HepG2 (cell line): ENCODE data around the gene EGF. TPM values are rescaled to one million over a fixed set of nuclear protein-coding genes. Genes with fewer than 3 reads are reported as not detected.

Experiments used
- ATAC-seq: fragments of 200-7000 bp; cut with Tn5 transposase; 3 replicates; pipeline ENCODE4 v1.9.1; 2020; ENCODE audit warnings: mild to moderate bottlenecking, moderate library complexity
- BruUV-seq: library from RNA; stranded (reverse); fragments of 400-500 nt; replicated peaks from 2 replicates; lab custom pipeline; 2021; lab: Mats Ljungman, UMichigan
- CTCF ChIA-PET: fragments of 300-600 bp; formaldehyde crosslinking; extraction: SDS; loops from one replicate; lab custom pipeline; 2021; ENCODE audit warnings: low total read pairs, inconsistent platforms, low intra/inter-chr PET ratio; lab: Yijun Ruan, JAX
- POLR2A ChIA-PET: fragments of 350-600 bp; sonication (Branson Sonifier 250); formaldehyde crosslinking; loops from one replicate; lab custom pipeline; 2020; ENCODE audit warnings: antibody characterized with exemption, inconsistent platforms; lab: Yijun Ruan, JAX
- DNase-seq: peaks from one replicate; pipeline ENCODE4 v3.0.0-alpha.2; 2015; ENCODE audit warnings: low spot score
- FAIRE-seq: peaks from 3 replicates; lab custom pipeline; 2011; peaks lifted over from hg19 to GRCh38; lab: Jason Lieb, UNC
- H2AFZ ChIP-seq: one replicate; pipeline ENCODE4 v1.6.1; 2011; ENCODE audit warnings: low read length, inconsistent platforms
- H3K27ac ChIP-seq: fragments of 300-600 bp; 3 replicates; pipeline ENCODE4 v1.8.0; 2011; ENCODE audit warnings: mixed run types, mild to moderate bottlenecking, mixed read lengths, low read length, inconsistent platforms; ENCODE audit not compliant: insufficient read depth; ENCODE audit errors: extremely low read length
- H3K27me3 ChIP-seq, 2 experiments: fragments of 200-600 bp in 1 of 2; 2 replicates in 1 of 2; 3 replicates in 1 of 2; pipeline versions ENCODE4 v1.6.0 to v1.8.0; 2011; ENCODE audit warnings: low read length in 2 of 2, mild to moderate bottlenecking in 2 of 2, moderate library complexity in 2 of 2, inconsistent platforms in 1 of 2; ENCODE audit not compliant: insufficient read depth in 2 of 2, control insufficient read depth in 1 of 2
- H3K36me3 ChIP-seq, 2 experiments: fragments of 200-600 bp in 1 of 2; replicated peaks in 1 of 2; 2 replicates in 1 of 2; 3 replicates in 1 of 2; pipeline versions ENCODE4 v1.5.1 to v1.8.0; 2011; ENCODE audit warnings: low read length in 2 of 2, inconsistent platforms in 1 of 2; ENCODE audit not compliant: insufficient read depth in 2 of 2, control insufficient read depth in 1 of 2
- H3K4me1 ChIP-seq: 2 replicates; pipeline ENCODE4 v1.5.1; 2012; ENCODE audit warnings: low read length, inconsistent platforms; ENCODE audit not compliant: insufficient read depth
- H3K4me2 ChIP-seq: 2 replicates; pipeline ENCODE4 v1.6.0; 2011; ENCODE audit warnings: low read depth, low read length, inconsistent platforms
- H3K4me3 ChIP-seq, 3 experiments: fragments of 200-600 bp in 1 of 3; sonication (generic), shearing (Covaris generic) in 1 of 3; replicated peaks in 1 of 3; 2 replicates each; pipeline ENCODE4 v1.5.1; 2011 to 2016; ENCODE audit warnings: low read length in 3 of 3, inconsistent platforms in 2 of 3, low read depth in 2 of 3, mild to moderate bottlenecking in 2 of 3, control low read depth in 1 of 3, mixed read lengths in 1 of 3; ENCODE audit not compliant: insufficient read depth in 1 of 3
- H3K79me2 ChIP-seq: one replicate; pipeline ENCODE4 v1.6.1; 2011; ENCODE audit warnings: low read length, inconsistent platforms; ENCODE audit not compliant: insufficient read depth
- H3K9ac ChIP-seq: 2 replicates; pipeline ENCODE4 v1.6.0; 2011; ENCODE audit warnings: mild to moderate bottlenecking, low read depth, low read length, inconsistent platforms; ENCODE audit not compliant: insufficient read depth
- H3K9me3 ChIP-seq: 2 replicates; pipeline ENCODE4 v1.5.1; 2012; ENCODE audit warnings: mild to moderate bottlenecking, low read length
- H4K20me1 ChIP-seq: 2 replicates; pipeline ENCODE4 v1.6.0; 2011; ENCODE audit warnings: inconsistent platforms, mild to moderate bottlenecking, low read length, moderate library complexity; ENCODE audit not compliant: insufficient read depth
- BATF2 ChIP-seq: sonication (generic); formaldehyde crosslinking; IDR thresholded peaks from 2 replicates; pipeline ENCODE4 v1.8.0; 2022; ENCODE audit warnings: mild to moderate bottlenecking, missing genetic modification reagents, moderate library complexity
- E2F5 ChIP-seq: sonication (generic); formaldehyde crosslinking; conservative IDR thresholded peaks from 2 replicates; pipeline ENCODE4 v1.4.0; 2020; ENCODE audit warnings: missing genetic modification reagents
- GABPA ChIP-seq, 2 experiments: IDR thresholded peaks; 2 replicates each; pipeline ENCODE4 v1.6.1; 2011 to 2016; ENCODE audit warnings: low read depth in 2 of 2, low read length in 1 of 2, missing biosample characterization in 1 of 2, missing genetic modification characterization in 1 of 2
- GMEB1 ChIP-seq: sonication (generic); formaldehyde crosslinking; IDR thresholded peaks from 2 replicates; pipeline ENCODE4 v1.5.1; 2020; ENCODE audit warnings: missing genetic modification reagents, mild to moderate bottlenecking, borderline replicate concordance
- LCORL ChIP-seq, 2 experiments: fragments of 450-650 bp in 1 of 2; sonication (generic) in 1 of 2; formaldehyde crosslinking in 1 of 2; IDR thresholded peaks; 2 replicates each; pipeline versions ENCODE4 v1.5.0 to v1.6.1; 2017 to 2020; ENCODE audit warnings: antibody characterized with exemption in 1 of 2, missing genetic modification reagents in 1 of 2
- ONECUT2 ChIP-seq: sonication (generic); formaldehyde crosslinking; IDR thresholded peaks from 2 replicates; pipeline ENCODE4 v1.4.0; 2020; ENCODE audit warnings: missing genetic modification reagents
- PLRG1 ChIP-seq: fragments of 450-650 bp; conservative IDR thresholded peaks from 2 replicates; pipeline ENCODE4 v1.6.1; 2016
- ZBTB38 ChIP-seq: sonication (generic); formaldehyde crosslinking; IDR thresholded peaks from 2 replicates; pipeline ENCODE4 v1.5.1; 2020; ENCODE audit warnings: mild to moderate bottlenecking, missing genetic modification reagents
- ZNF276 ChIP-seq: sonication (generic); formaldehyde crosslinking; IDR thresholded peaks from 2 replicates; pipeline ENCODE4 v1.4.0; 2020; ENCODE audit warnings: mild to moderate bottlenecking, low read depth, missing genetic modification reagents
- ZNF605 ChIP-seq: sonication (generic); formaldehyde crosslinking; IDR thresholded peaks from 2 replicates; pipeline ENCODE4 v1.8.0; 2022; ENCODE audit warnings: mild to moderate bottlenecking, missing genetic modification reagents
- ZNF772 ChIP-seq: sonication (generic); formaldehyde crosslinking; IDR thresholded peaks from 2 replicates; pipeline ENCODE4 v1.5.0; 2020; ENCODE audit warnings: mild to moderate bottlenecking, missing genetic modification reagents
- ZNF780A ChIP-seq: sonication (generic); formaldehyde crosslinking; IDR thresholded peaks from 2 replicates; pipeline ENCODE4 v1.8.0; 2022; ENCODE audit warnings: mild to moderate bottlenecking, missing genetic modification reagents, moderate library complexity
- WGBS: methylation state at CpG from one replicate; pipeline ENCODE4 v1.1.6; 2017; ENCODE audit warnings: low lambda C conversion rate; 5-methylcytosine and 5-hydroxymethylcytosine counted together
- in situ Hi-C: cut with HindIII; loops from 2 replicates; pipeline ENCODE4 v1.10.0; 2017; ENCODE audit warnings: low pct_unique_long_range_greater_than_20kb; ENCODE audit not compliant: extremely low pct_ligation_motif_present
- intact Hi-C: fragments of 100-400 bp; cut with micrococcal nuclease; formaldehyde crosslinking; loops from one replicate; pipeline ENCODE4 v1.10.0; 2022; ENCODE audit not compliant: unreplicated experiment
- polyA plus RNA-seq, 8 experiments: library from polyadenylated mRNA; depleted of rRNA in 3 of 8; stranded (reverse) in 7 of 8; unstranded in 1 of 8; fragments of >200 nt; fragmentation: Illumina TruSeq in 4 of 8; extraction: Trizol in 4 of 8; gene quantifications; 2 replicates each; pipeline versions ENCODE4 v1.2.1 to v1.2.3, GENCODE V29; 2011 to 2016; ENCODE audit warnings: low read depth in 4 of 8, missing spikeins in 1 of 8, mixed read lengths in 1 of 8; ENCODE audit not compliant: insufficient read depth in 1 of 8
- total RNA-seq, 5 experiments: library from RNA; depleted of rRNA; stranded (reverse); fragments of >200 nt; fragmentation: Illumina TruSeq; extraction: Trizol; gene quantifications; 2 replicates each; pipeline ENCODE4 v1.2.3, GENCODE V29; 2016; ENCODE audit warnings: low read depth in 1 of 5

EGF gene
- total and polyA plus RNA-seq, 2 of the 13 experiments (the other 11 are each of a cell fraction or from before 2014, with no cell fraction given), result 0.07 to 0.08 TPM

GRCh38 chr4:110025056-110025455 lies 112.4 kb downstream of the EGF start:
- Histone ChIP-seq H3K27ac (no peak overlapping the region), H3K27me3 (peaks cover 0 to 10% of the 10 kb centered on the region in 2 experiments; a peak in 2 of 5 replicates), H3K4me2 (no peak overlapping the region), H3K4me1 (peaks cover 5% of the 10 kb centered on the region), H3K9me3 (no peaks in the 10 kb centered on the region), H3K36me3 (no peaks in the 10 kb centered on the region), H3K9ac (no peak overlapping the region), H2AFZ (no peak overlapping the region), H4K20me1 (no peaks in the 10 kb centered on the region), H3K79me2 (no peaks in the 10 kb centered on the region), H3K4me3 (no peak overlapping the region)
- POLR2A ChIA-PET, result no interaction called here
- in situ Hi-C loops (no loop called here), intact Hi-C loops (loop anchor here (1.0 kb wide), 1 partner anchor 15 kb away; no protein-coding TSS in a partner anchor)
- FAIRE-seq (no peak), DNase-seq (no peak), ATAC-seq (no peak)
- 79% methylated on average over 1 of the region's 1 CpG for WGBS
- BruUV-seq, result no TSS peak
- CTCF ChIA-PET, result no interaction called here
- TF ChIP-seq ZNF772 (CRISPR knock-in tag), result no peak
- no peak for TF ChIP-seq ZBTB38 (CRISPR knock-in tag)
- TF ChIP-seq PLRG1, result no peak
- no peak for TF ChIP-seq ONECUT2
- TF ChIP-seq LCORL (IDR thresholded peaks at IDR 0.05), result no peak
- TF ChIP-seq LCORL (CRISPR knock-in tag; IDR thresholded peaks at IDR 0.05), result no peak
- no peak for TF ChIP-seq GABPA (IDR thresholded peaks at IDR 0.05; ENCODE audit: low read depth, low read length)
- no peak for TF ChIP-seq GABPA (CRISPR knock-in tag; IDR thresholded peaks at IDR 0.05; ENCODE audit: low read depth)
- no peak for TF ChIP-seq BATF2 (CRISPR knock-in tag)
- no peak for TF ChIP-seq ZNF605 (CRISPR knock-in tag)
- TF ChIP-seq ZNF276 (CRISPR knock-in tag), result no peak
- TF ChIP-seq GMEB1, result no peak
- TF ChIP-seq E2F5 (CRISPR knock-in tag), result no peak
- TF ChIP-seq ZNF780A, result no peak
